Mesothelial cell of epicardium (in vitro differentiated cells): ENCODE measurements around the gene LMO4. TPM values are rescaled to one million over a fixed set of nuclear protein-coding genes. Genes with fewer than 3 reads are reported as not detected.

ENCODE experiments used
- DNase-seq, 2 experiments: peaks; one replicate each; pipeline ENCODE4 v3.0.0; 2021; ENCODE audit warnings: low spot score in 2 of 2; ENCODE audit not compliant: unreplicated experiment in 2 of 2
- H3K27ac Mint-ChIP-seq: 2 replicates; pipeline ENCODE4 v1.8.0; 2021; ENCODE audit warnings: mixed read lengths
- H3K27me3 Mint-ChIP-seq: 2 replicates; pipeline ENCODE4 v1.8.0; 2021; ENCODE audit warnings: low read depth, mixed read lengths
- H3K36me3 Mint-ChIP-seq: 2 replicates; pipeline ENCODE4 v1.8.0; 2021; ENCODE audit warnings: mixed read lengths
- H3K4me1 Mint-ChIP-seq: 2 replicates; pipeline ENCODE4 v1.8.0; 2021; ENCODE audit warnings: mixed read lengths
- H3K4me3 Mint-ChIP-seq: 2 replicates; pipeline ENCODE4 v1.8.0; 2021; ENCODE audit warnings: mild to moderate bottlenecking, moderate library complexity, mixed read lengths
- H3K9me3 Mint-ChIP-seq: 2 replicates; pipeline ENCODE4 v1.8.0; 2021; ENCODE audit warnings: mixed read lengths
- total RNA-seq: library from RNA; stranded (reverse); gene quantifications from 3 replicates; pipeline ENCODE4 v1.2.1, GENCODE V29; 2021
- TF ChIP-seq, protein P1 (sequence below): fragments of 200-600 bp; sonication (generic); IDR thresholded peaks from one replicate; pipeline ENCODE4 v1.5.0; 2021; ENCODE audit warnings: antibody characterized with exemption; ENCODE audit not compliant: unreplicated experiment

The LMO4 gene
- total RNA-seq, 1 donor from 2014 or later, result 93.0 TPM

DNA sequence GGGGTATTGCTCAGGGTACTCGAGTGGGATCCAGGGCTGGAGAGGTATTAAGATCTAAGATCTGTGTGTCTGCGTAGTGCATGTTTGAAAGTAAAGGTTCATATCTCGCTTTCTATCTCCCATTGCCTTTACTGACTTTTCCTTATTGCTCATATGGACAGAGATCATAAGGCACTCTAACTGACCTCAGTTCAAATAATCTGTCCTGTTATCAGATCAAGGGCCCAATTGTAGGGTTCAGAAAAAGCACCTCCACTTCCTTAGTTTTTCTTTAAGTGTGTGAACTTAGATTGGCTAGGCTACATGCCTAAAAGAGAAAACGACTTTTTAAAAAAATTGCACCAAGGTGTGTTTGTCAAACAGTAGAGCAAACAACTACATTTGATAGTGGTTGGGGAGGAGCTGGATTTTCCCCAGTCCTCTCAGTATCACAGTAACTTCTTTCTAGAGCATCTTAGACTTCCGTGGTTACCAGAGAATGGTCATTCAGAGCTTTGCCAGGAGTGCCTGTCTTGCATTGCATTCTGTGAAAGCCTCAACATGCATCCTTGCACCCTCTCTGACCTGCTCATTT lies 57.6 kb downstream of the LMO4 start:
- H3K27me3 Mint-ChIP-seq, result no peaks in the 10 kb centered on the region
- no peaks in the 10 kb centered on the region for H3K4me1 Mint-ChIP-seq
- TF ChIP-seq, protein P1, sequence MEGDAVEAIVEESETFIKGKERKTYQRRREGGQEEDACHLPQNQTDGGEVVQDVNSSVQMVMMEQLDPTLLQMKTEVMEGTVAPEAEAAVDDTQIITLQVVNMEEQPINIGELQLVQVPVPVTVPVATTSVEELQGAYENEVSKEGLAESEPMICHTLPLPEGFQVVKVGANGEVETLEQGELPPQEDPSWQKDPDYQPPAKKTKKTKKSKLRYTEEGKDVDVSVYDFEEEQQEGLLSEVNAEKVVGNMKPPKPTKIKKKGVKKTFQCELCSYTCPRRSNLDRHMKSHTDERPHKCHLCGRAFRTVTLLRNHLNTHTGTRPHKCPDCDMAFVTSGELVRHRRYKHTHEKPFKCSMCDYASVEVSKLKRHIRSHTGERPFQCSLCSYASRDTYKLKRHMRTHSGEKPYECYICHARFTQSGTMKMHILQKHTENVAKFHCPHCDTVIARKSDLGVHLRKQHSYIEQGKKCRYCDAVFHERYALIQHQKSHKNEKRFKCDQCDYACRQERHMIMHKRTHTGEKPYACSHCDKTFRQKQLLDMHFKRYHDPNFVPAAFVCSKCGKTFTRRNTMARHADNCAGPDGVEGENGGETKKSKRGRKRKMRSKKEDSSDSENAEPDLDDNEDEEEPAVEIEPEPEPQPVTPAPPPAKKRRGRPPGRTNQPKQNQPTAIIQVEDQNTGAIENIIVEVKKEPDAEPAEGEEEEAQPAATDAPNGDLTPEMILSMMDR, result no peak
- no peak overlapping the region for H3K27ac Mint-ChIP-seq
- H3K4me3 Mint-ChIP-seq, result no peak overlapping the region
- DNase-seq, result no peak
- peaks cover 21% of the 10 kb centered on the region for H3K9me3 Mint-ChIP-seq
- peaks cover 10% of the 10 kb centered on the region for H3K36me3 Mint-ChIP-seq

DNA sequence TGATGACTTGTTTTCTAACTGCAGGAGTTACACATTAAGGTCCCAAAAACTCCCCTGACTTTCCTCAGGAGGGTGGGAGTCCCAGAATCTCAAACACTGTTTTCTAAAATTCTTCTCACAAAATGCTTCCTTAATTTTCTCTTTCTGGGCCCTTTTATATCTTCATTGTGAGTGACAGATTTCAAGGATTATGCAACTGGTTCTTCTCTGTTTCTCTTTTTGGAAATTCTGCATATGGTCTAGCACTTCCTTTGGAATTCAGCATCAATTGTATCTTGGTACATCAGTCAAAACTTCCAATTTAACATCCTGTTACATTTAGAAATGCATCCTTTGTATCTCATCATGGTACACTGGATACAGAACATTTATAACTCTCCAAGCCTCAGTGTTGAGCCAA lies 59.7 kb downstream of the LMO4 start:
- DNase-seq, result no peak
- Mint-ChIP-seq H3K9me3 (peaks cover 21% of the 10 kb centered on the region), H3K4me1 (peaks cover 14% of the 10 kb centered on the region), H3K27ac (no peak overlapping the region), H3K27me3 (no peaks in the 10 kb centered on the region), H3K36me3 (peaks cover 10% of the 10 kb centered on the region), H3K4me3 (no peak overlapping the region)
- TF ChIP-seq, protein P1, result no peak

DNA sequence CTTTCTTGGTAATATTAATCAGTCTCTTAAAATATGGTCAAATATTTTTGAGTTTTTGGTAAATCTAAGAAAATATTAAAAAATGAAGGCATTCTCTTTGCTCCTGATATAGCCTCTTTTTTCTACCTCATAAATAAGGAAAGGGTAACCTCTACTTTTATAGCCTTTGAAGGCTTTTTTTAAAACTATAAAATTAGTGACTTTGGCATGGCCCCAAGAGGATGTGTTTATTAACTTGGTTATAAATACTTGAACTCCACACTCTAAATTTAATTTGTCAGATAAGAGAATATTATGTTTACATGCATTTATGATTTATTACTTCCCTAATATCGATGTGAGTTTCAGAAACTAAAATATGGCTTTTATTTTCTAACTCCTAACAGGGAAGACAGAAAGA lies 60.3 kb downstream of the LMO4 start:
- Mint-ChIP-seq H3K36me3 (peaks cover 10% of the 10 kb centered on the region), H3K27me3 (no peaks in the 10 kb centered on the region), H3K9me3 (peaks cover 21% of the 10 kb centered on the region), H3K27ac (no peak overlapping the region), H3K4me1 (peaks cover 20% of the 10 kb centered on the region), H3K4me3 (no peak overlapping the region)
- TF ChIP-seq, protein P1, result no peak
- no peak for DNase-seq

DNA sequence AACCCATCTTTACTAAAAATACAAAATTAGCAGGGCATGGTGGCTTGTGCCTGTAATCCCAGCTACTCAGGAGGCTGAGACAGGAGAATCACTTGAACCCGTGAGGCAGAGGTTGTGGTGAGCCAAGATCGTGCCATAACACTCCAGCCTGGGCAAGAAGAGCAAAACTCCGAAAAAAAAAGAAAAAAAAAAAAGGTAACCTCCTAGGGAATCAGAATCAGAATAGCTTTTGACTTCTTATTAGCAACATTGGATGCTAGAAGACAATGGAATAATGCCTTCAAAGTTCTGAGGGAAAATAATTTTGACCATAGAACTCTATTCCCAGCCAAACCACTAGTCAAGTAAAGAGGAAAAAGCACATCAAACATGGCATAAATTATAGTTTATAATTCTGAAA lies 60.9 kb downstream of the LMO4 start:
- H3K27ac Mint-ChIP-seq, result no peak overlapping the region
- no peaks in the 10 kb centered on the region for H3K27me3 Mint-ChIP-seq
- TF ChIP-seq, protein P1, result no peak
- H3K4me1 Mint-ChIP-seq, result peaks cover 23% of the 10 kb centered on the region
- peaks cover 21% of the 10 kb centered on the region for H3K9me3 Mint-ChIP-seq
- peaks cover 10% of the 10 kb centered on the region for H3K36me3 Mint-ChIP-seq
- H3K4me3 Mint-ChIP-seq, result no peak overlapping the region
- no peak for DNase-seq

DNA sequence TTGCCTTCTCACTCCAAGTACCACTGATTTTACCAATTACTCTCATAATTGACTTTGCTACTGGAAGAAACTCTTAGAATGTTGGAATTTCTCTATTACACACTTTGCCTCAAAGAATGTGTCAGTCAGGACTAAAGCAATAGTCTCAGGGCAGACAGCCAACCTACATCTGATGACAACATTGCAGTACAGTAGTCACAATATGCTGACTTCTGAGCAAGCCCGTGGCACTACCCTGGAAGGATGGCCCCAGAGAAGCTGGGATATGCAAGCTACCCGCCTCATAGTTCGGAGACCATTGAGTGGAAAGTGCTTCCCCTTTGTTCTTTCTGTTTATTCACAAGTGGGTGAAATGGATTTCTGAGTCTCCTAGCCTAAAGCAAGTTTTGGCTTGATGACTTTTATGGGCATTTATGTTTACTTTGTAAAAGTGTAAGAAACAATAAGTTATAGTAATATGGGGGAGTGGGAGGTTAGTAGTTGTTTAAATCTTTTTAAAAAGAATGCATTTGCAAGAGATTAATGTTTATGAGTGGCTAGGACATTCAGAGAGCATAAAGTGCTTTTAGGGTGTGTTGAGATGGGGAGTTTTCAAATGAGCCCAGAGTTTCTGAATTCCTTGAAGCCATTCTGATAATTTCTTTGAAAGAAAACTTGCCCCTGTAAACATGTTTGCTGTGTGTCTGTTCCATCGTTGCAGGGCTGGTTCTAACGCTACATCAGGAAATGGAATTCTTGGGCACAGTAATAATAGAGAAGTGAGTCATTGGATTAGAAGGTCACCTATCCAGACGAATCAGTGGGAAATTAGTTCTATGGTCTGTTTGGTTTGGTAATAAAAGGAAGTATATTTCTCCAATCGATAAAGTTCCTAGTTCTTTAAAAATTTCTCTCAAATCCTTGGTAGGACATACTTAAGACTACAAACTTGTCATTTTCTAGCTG lies 63.8 kb downstream of the LMO4 start:
- TF ChIP-seq, protein P1, result no peak
- peaks cover 10% of the 10 kb centered on the region for H3K36me3 Mint-ChIP-seq
- peaks cover 29% of the 10 kb centered on the region for H3K4me1 Mint-ChIP-seq
- no peak overlapping the region for H3K4me3 Mint-ChIP-seq
- H3K27ac Mint-ChIP-seq, result peak overlapping the region; percentile 55
- H3K9me3 Mint-ChIP-seq, result peaks cover 21% of the 10 kb centered on the region
- H3K27me3 Mint-ChIP-seq, result no peaks in the 10 kb centered on the region
- DNase-seq, result no peak
